ENCODE measurements around the gene CHMP1A.
A peak's percentile ranks its signal among the peaks of the same experiment; 100 is the strongest.

CHMP1A gene

DNA sequence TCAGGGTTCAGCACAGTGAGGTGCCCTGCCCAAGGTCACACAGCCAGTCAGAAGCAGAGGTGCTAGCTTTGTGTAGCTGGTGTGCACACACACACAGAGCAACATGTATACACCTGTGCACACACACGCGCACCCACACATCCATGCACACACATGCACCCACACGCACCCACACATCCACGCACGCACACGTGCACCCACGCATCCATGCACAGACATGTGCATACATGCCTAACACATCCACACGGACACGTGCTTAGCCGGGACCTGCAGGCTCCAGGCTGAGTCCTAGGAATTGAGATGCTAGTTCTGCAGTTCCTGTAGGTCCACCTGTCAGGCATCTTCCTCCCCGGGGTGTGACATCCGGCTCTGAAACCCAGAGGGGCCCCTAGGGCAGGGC, 57.1 kb downstream of the CHMP1A start:
- no peak for DNase-seq (ENCODE audit: low read depth, low spot score)
- H3K4me3 ChIP-seq (ENCODE audit: low read depth, low read length) = no peak overlapping the region
- in situ Hi-C loops (cut with HindIII; ENCODE audit: low sequenced_read_pairs) = no loop called here
- TF ChIP-seq, protein P1, sequence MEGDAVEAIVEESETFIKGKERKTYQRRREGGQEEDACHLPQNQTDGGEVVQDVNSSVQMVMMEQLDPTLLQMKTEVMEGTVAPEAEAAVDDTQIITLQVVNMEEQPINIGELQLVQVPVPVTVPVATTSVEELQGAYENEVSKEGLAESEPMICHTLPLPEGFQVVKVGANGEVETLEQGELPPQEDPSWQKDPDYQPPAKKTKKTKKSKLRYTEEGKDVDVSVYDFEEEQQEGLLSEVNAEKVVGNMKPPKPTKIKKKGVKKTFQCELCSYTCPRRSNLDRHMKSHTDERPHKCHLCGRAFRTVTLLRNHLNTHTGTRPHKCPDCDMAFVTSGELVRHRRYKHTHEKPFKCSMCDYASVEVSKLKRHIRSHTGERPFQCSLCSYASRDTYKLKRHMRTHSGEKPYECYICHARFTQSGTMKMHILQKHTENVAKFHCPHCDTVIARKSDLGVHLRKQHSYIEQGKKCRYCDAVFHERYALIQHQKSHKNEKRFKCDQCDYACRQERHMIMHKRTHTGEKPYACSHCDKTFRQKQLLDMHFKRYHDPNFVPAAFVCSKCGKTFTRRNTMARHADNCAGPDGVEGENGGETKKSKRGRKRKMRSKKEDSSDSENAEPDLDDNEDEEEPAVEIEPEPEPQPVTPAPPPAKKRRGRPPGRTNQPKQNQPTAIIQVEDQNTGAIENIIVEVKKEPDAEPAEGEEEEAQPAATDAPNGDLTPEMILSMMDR (IDR thresholded peaks at IDR 0.05; ENCODE audit: low read depth, low read length) = no peak

DNA sequence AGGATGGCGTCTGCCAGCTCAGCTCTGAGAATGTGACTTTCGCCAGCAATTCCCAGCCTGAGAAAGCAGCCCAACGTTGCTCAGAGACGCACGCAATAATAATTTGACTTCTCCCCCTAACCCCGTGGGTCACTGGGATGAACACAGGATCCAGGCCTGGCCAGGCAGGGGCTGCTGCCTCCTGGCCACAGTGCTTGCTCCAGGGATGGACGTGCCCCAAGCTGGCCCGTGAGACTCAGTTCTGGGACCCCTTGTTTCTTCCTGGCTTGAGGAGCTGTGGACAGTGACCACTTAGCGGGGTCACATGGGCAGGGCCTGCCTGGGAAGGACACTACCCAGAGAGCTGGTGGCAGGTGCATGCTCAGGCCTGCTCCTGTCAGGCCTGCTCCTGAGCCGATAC, 57.6 kb downstream of the CHMP1A start:
- in situ Hi-C loops (cut with HindIII; ENCODE audit: low sequenced_read_pairs) = no loop called here
- no peak overlapping the region for H3K4me3 ChIP-seq (ENCODE audit: low read depth, low read length)
- TF ChIP-seq, protein P1 (IDR thresholded peaks at IDR 0.05; ENCODE audit: low read depth, low read length) = no peak
- DNase-seq (ENCODE audit: low read depth, low spot score) = no peak

DNA sequence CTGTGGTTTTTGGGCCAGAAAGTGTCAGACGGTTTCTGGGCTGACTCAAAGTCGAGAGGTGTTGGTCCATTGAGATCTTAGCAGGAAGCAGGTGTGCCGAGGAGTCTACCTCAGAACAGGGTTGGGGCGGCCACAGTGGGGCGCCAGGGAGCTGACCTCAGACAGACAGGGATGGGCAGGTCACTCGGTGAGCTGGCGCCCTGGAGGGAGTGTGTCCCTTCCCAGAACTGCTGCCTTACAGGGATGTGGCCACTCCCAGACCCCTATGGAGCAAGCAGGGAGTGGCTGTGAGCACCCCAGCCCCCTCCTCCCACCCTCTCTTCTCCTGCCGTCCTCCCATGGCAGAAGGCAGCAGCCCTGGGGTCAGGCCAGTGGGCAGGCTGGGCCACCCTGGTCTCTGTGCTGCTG, 58.1 kb downstream of the CHMP1A start:
- TF ChIP-seq, protein P1 (IDR thresholded peaks at IDR 0.05; ENCODE audit: low read depth, low read length) = peak; percentile 24
- H3K4me3 ChIP-seq (ENCODE audit: low read depth, low read length) = no peak overlapping the region
- DNase-seq (ENCODE audit: low read depth, low spot score) = no peak
- in situ Hi-C loops (cut with HindIII; ENCODE audit: low sequenced_read_pairs) = no loop called here

DNA sequence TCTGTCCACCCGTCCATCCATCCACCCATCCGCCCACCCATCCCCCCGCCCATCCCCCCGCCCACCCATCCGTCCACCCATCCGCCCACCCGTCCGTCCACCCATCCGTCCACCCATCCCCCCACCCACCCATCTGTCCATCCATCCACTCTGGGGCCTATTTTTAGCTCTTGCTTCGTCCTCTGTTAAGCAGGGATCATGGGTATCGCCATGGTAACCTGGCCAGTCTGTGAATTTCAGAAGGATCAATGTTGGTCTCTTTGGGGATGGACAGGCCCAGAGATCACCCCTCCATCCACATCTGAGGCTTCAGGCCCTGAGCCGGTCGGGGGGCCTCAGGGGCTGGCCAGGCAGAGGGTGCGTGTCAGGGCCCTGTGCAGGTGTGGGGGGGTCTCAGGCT, 59.3 kb downstream of the CHMP1A start:
- no peak for DNase-seq (ENCODE audit: low read depth, low spot score)
- TF ChIP-seq, protein P1 (IDR thresholded peaks at IDR 0.05; ENCODE audit: low read depth, low read length) = no peak
- no peak overlapping the region for H3K4me3 ChIP-seq (ENCODE audit: low read depth, low read length)
- in situ Hi-C loops (cut with HindIII; ENCODE audit: low sequenced_read_pairs) = no loop called here

DNA sequence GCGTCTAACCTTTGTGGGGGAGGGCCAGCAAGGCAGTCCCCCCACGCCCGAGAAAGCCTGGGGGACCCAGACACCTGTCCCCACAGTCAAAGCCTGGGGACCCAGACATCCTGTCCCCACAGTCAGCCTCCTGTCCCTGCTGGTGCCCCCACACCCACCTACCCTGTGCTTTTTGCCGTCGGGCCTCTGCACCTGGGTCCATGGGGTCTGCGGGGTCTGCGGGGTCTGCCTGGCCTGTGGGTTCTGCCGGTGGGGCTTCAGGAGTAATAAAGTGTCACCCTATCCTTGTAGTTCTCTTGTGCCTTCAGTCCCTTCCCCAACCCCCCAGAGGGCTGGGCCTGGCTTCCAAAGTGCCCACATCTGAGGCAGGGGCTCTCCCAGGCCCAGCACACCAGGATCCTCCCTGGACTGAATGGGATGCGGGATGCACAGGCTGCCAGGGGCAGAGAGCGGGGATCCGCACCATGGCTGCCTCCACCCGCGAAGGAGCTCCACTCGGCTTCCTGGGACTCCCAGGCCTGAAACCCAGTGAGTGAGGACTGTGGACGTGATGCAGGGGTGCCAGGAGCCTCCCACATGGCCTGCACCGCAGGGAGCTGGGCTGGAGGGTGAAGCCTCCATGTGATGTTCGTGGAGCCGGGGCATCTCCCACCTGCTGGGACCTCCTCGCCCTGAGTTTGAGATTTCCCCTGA, 60.4 kb downstream of the CHMP1A start:
- no peak for DNase-seq (ENCODE audit: low read depth, low spot score)
- H3K4me3 ChIP-seq (ENCODE audit: low read depth, low read length) = no peak overlapping the region
- TF ChIP-seq, protein P1 (IDR thresholded peaks at IDR 0.05; ENCODE audit: low read depth, low read length) = no peak
- in situ Hi-C loops (cut with HindIII; ENCODE audit: low sequenced_read_pairs) = no loop called here

DNA sequence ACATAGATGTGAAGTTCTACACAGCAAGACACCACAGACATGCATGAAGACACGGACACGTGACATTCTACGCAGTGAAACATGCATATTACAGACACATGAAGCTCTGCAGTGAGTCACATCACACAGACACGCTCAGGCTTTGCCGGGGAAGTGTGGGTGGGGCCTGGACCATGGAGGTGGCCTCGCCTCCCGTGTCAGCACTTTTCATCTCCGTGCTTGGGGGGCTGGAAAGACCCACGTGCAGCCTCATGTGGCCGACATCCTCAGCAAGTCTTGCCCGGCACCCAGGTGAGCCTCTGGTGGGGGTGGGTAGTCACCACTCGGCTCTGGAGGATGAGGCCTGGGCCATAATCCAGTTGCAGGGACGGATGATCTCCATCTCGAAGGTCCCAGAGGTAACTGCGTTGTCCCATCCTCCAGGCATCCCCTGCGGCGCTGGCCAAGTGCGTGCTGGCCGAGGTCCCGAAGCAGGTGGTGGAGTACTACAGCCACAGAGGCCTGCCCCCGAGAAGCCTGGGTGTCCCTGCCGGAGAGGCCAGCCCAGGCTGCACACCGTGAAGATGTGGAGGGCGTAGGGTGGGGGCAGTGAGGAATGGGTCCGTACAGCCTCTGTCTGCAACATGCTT, 61.3 kb downstream of the CHMP1A start:
- in situ Hi-C loops (cut with HindIII; ENCODE audit: low sequenced_read_pairs) = no loop called here
- H3K4me3 ChIP-seq (ENCODE audit: low read depth, low read length) = no peak overlapping the region
- TF ChIP-seq, protein P1 (IDR thresholded peaks at IDR 0.05; ENCODE audit: low read depth, low read length) = no peak
- DNase-seq (ENCODE audit: low read depth, low spot score) = no peak
